ENCODE data around the gene RTRAF. TPM values are rescaled to one million over a fixed set of nuclear protein-coding genes. Genes with fewer than 3 reads are reported as not detected.

The RTRAF gene
- polyA plus RNA-seq, 1 donor from 2014 or later, result 119 TPM

GRCh38 chr14:51972566-51972965, 16.8 kb upstream of the RTRAF start:
- Histone ChIP-seq H3K9ac (ENCODE audit: low read length) (no peak overlapping the region), H3K9me2 (ENCODE audit: insufficient read depth, low read length) (no peaks in the 10 kb centered on the region), H3F3A (ENCODE audit: insufficient read depth, low read length, poor library complexity, severe bottlenecking) (no peaks in the 10 kb centered on the region), H3K4me2 (ENCODE audit: low read length) (no peak overlapping the region), H3K27ac (ENCODE audit: low read length) (no peak overlapping the region), H3K9me3 (ENCODE audit: low read length) (no peaks in the 10 kb centered on the region), H4K20me1 (ENCODE audit: insufficient read depth) (no peaks in the 10 kb centered on the region), H3K79me2 (replicated peaks; ENCODE audit: insufficient read depth, low read length) (no peaks in the 10 kb centered on the region), H2AFZ (ENCODE audit: low read depth, low read length) (no peak overlapping the region), H3K36me3 (ENCODE audit: insufficient read depth, low read length) (no peaks in the 10 kb centered on the region), H3K4me3 (ENCODE audit: low read length) (no peak overlapping the region), H3K27me3 (ENCODE audit: insufficient read depth, low read depth, low read length) (no peaks in the 10 kb centered on the region)
- TF ChIP-seq EZH2 (IDR thresholded peaks at IDR 0.05; ENCODE audit: borderline replicate concordance, insufficient read depth, low read length, poor library complexity, severe bottlenecking), result no peak
- TF ChIP-seq TAF1 (IDR thresholded peaks at IDR 0.05; ENCODE audit: low read depth), result no peak
- TF ChIP-seq SMC3 (conservative IDR thresholded peaks at IDR 0.05; ENCODE audit: poor library complexity), result no peak
- TF ChIP-seq, protein P1, sequence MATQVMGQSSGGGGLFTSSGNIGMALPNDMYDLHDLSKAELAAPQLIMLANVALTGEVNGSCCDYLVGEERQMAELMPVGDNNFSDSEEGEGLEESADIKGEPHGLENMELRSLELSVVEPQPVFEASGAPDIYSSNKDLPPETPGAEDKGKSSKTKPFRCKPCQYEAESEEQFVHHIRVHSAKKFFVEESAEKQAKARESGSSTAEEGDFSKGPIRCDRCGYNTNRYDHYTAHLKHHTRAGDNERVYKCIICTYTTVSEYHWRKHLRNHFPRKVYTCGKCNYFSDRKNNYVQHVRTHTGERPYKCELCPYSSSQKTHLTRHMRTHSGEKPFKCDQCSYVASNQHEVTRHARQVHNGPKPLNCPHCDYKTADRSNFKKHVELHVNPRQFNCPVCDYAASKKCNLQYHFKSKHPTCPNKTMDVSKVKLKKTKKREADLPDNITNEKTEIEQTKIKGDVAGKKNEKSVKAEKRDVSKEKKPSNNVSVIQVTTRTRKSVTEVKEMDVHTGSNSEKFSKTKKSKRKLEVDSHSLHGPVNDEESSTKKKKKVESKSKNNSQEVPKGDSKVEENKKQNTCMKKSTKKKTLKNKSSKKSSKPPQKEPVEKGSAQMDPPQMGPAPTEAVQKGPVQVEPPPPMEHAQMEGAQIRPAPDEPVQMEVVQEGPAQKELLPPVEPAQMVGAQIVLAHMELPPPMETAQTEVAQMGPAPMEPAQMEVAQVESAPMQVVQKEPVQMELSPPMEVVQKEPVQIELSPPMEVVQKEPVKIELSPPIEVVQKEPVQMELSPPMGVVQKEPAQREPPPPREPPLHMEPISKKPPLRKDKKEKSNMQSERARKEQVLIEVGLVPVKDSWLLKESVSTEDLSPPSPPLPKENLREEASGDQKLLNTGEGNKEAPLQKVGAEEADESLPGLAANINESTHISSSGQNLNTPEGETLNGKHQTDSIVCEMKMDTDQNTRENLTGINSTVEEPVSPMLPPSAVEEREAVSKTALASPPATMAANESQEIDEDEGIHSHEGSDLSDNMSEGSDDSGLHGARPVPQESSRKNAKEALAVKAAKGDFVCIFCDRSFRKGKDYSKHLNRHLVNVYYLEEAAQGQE (IDR thresholded peaks at IDR 0.05; ENCODE audit: borderline replicate concordance), result no peak
- TF ChIP-seq RAD21 (conservative IDR thresholded peaks at IDR 0.05), result no peak
- no peak for TF ChIP-seq EP300 (conservative IDR thresholded peaks at IDR 0.05; ENCODE audit: poor library complexity, severe bottlenecking)
- TF ChIP-seq POLR2AphosphoS5 (IDR thresholded peaks at IDR 0.05), result no peak
- TF ChIP-seq, protein P2, sequence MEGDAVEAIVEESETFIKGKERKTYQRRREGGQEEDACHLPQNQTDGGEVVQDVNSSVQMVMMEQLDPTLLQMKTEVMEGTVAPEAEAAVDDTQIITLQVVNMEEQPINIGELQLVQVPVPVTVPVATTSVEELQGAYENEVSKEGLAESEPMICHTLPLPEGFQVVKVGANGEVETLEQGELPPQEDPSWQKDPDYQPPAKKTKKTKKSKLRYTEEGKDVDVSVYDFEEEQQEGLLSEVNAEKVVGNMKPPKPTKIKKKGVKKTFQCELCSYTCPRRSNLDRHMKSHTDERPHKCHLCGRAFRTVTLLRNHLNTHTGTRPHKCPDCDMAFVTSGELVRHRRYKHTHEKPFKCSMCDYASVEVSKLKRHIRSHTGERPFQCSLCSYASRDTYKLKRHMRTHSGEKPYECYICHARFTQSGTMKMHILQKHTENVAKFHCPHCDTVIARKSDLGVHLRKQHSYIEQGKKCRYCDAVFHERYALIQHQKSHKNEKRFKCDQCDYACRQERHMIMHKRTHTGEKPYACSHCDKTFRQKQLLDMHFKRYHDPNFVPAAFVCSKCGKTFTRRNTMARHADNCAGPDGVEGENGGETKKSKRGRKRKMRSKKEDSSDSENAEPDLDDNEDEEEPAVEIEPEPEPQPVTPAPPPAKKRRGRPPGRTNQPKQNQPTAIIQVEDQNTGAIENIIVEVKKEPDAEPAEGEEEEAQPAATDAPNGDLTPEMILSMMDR (IDR thresholded peaks at IDR 0.05; ENCODE audit: poor library complexity, severe bottlenecking), result no peak
- TF ChIP-seq MXI1 (conservative IDR thresholded peaks at IDR 0.05; ENCODE audit: poor library complexity, severe bottlenecking), result no peak

- TF ChIP-seq EP300 (conservative IDR thresholded peaks at IDR 0.05; ENCODE audit: poor library complexity, severe bottlenecking) (no peak), RAD21 (conservative IDR thresholded peaks at IDR 0.05) (no peak), TAF1 (IDR thresholded peaks at IDR 0.05; ENCODE audit: low read depth) (no peak), MXI1 (conservative IDR thresholded peaks at IDR 0.05; ENCODE audit: poor library complexity, severe bottlenecking) (no peak), POLR2AphosphoS5 (IDR thresholded peaks at IDR 0.05) (no peak), EZH2 (IDR thresholded peaks at IDR 0.05; ENCODE audit: borderline replicate concordance, insufficient read depth, low read length, poor library complexity, severe bottlenecking) (no peak), SMC3 (conservative IDR thresholded peaks at IDR 0.05; ENCODE audit: poor library complexity) (no peak)
- TF ChIP-seq, protein P1 (IDR thresholded peaks at IDR 0.05; ENCODE audit: borderline replicate concordance), result no peak
These were observed 12.3 kb upstream of the RTRAF start for GRCh38 chr14:51977075-51977474.

More at GRCh38 chr14:51977075-51977474, 12.3 kb upstream of the RTRAF start:
- H3K36me3 ChIP-seq (ENCODE audit: insufficient read depth, low read length), result no peaks in the 10 kb centered on the region
- no peak overlapping the region for H3K4me2 ChIP-seq (ENCODE audit: low read length)
- no peaks in the 10 kb centered on the region for H4K20me1 ChIP-seq (ENCODE audit: insufficient read depth)
- H2AFZ ChIP-seq (ENCODE audit: low read depth, low read length), result no peak overlapping the region
- no peaks in the 10 kb centered on the region for H3K79me2 ChIP-seq (replicated peaks; ENCODE audit: insufficient read depth, low read length)
- H3K9ac ChIP-seq (ENCODE audit: low read length), result no peak overlapping the region
- H3K27me3 ChIP-seq (ENCODE audit: insufficient read depth, low read depth, low read length), result no peaks in the 10 kb centered on the region
- no peak overlapping the region for H3K27ac ChIP-seq (ENCODE audit: low read length)
- H3F3A ChIP-seq (ENCODE audit: insufficient read depth, low read length, poor library complexity, severe bottlenecking), result no peaks in the 10 kb centered on the region
- no peaks in the 10 kb centered on the region for H3K9me3 ChIP-seq (ENCODE audit: low read length)
- no peak overlapping the region for H3K4me3 ChIP-seq (ENCODE audit: low read length)
- H3K9me2 ChIP-seq (ENCODE audit: insufficient read depth, low read length), result no peaks in the 10 kb centered on the region

Data from neural cell (in vitro differentiated cells).